GM19372 (cell line): Measurements from ENCODE around the gene HYAL4.
A peak's percentile ranks its signal among the peaks of the same experiment; 100 is the strongest.
"Not testable (repeated sequence)": the region's sequence is repeated elsewhere in the genome, so short reads cannot be mapped to it uniquely, and the experiment has no call there.

ENCODE experiments used
- ATAC-seq: cut with Tn5 transposase; IDR thresholded peaks from one replicate; pipeline ENCODE4 v1.9.1; 2021; ENCODE audit warnings: mild to moderate bottlenecking, low read depth, moderate library complexity; ENCODE audit not compliant: unreplicated experiment

Gene HYAL4

GRCh38 chr7:123846217-123846891 is 1.4 kb downstream of the HYAL4 start:
- ATAC-seq: no peak

GRCh38 chr7:123847868-123848267 is 2.9 kb downstream of the HYAL4 start:
- no peak for ATAC-seq

GRCh38 chr7:123849855-123850254 is 4.9 kb downstream of the HYAL4 start:
- ATAC-seq: no peak

GRCh38 chr7:123851404-123851803 is 6.4 kb downstream of the HYAL4 start:
- not testable (repeated sequence) for ATAC-seq

GRCh38 chr7:123854291-123854690 is 9.3 kb downstream of the HYAL4 start:
- not testable (repeated sequence) for ATAC-seq

GRCh38 chr7:123856428-123856827 is 11.5 kb downstream of the HYAL4 start:
- ATAC-seq: not testable (repeated sequence)

- no peak for ATAC-seq
Measured at GRCh38 chr7:123860848-123861247, 15.9 kb downstream of the HYAL4 start.

- ATAC-seq: no peak
Measured at GRCh38 chr7:123862775-123863174, 17.8 kb downstream of the HYAL4 start.

GRCh38 chr7:123863461-123863860 is 18.5 kb downstream of the HYAL4 start:
- no peak for ATAC-seq

GRCh38 chr7:123864012-123864411 is 19.0 kb downstream of the HYAL4 start:
- ATAC-seq: no peak

- ATAC-seq: no peak
Measured at GRCh38 chr7:123864436-123864835, 19.5 kb downstream of the HYAL4 start.

GRCh38 chr7:123864966-123865365 is 20.0 kb downstream of the HYAL4 start:
- ATAC-seq: no peak

GRCh38 chr7:123865517-123866117 is 20.6 kb downstream of the HYAL4 start:
- ATAC-seq: peak; percentile 89

GRCh38 chr7:123867225-123867624 is 22.3 kb downstream of the HYAL4 start:
- no peak for ATAC-seq

- ATAC-seq: peak; percentile 91
Measured at GRCh38 chr7:123871998-123872867, 27.3 kb downstream of the HYAL4 start.

- ATAC-seq: no peak
Measured at GRCh38 chr7:123872908-123873307, 27.9 kb downstream of the HYAL4 start.

GRCh38 chr7:123876557-123877256 is 31.7 kb downstream of the HYAL4 start:
- no peak for ATAC-seq

GRCh38 chr7:123879628-123880027 is 34.7 kb downstream of the HYAL4 start:
- no peak for ATAC-seq

GRCh38 chr7:123881300-123881699 is 36.3 kb downstream of the HYAL4 start:
- ATAC-seq: no peak

GRCh38 chr7:123883154-123883553 is 38.2 kb downstream of the HYAL4 start:
- ATAC-seq: no peak

GRCh38 chr7:123888192-123888591 is 43.2 kb downstream of the HYAL4 start:
- no peak for ATAC-seq
